H9 (cell line): ENCODE results near the gene PLPP1. TPM values are rescaled to one million over a fixed set of nuclear protein-coding genes. Genes with fewer than 3 reads are reported as not detected.

Experiments
- DNase-seq: peaks from one replicate; pipeline ENCODE4 v3.0.0-alpha.2; 2017
- H2AFZ ChIP-seq: one replicate; pipeline ENCODE4 v1.6.1; 2013; ENCODE audit warnings: mild to moderate bottlenecking, low read length, control low read depth, moderate library complexity
- H2AK5ac ChIP-seq: 2 replicates; pipeline ENCODE4 v1.6.1; 2013; ENCODE audit warnings: low read length, control low read depth, mixed read lengths; ENCODE audit not compliant: insufficient read length
- H2BK120ac ChIP-seq: one replicate; pipeline ENCODE4 v1.6.1; 2013; ENCODE audit warnings: low read depth, mild to moderate bottlenecking, low read length, control low read depth, inconsistent platforms; ENCODE audit not compliant: poor library complexity, severe bottlenecking
- H2BK12ac ChIP-seq: 2 replicates; pipeline ENCODE4 v1.6.1; 2013; ENCODE audit warnings: low read length, control low read depth, mixed read lengths, low read depth; ENCODE audit not compliant: insufficient read length
- H2BK15ac ChIP-seq: 2 replicates; pipeline ENCODE4 v1.6.1; 2013; ENCODE audit warnings: low read depth, low read length, control low read depth
- H2BK20ac ChIP-seq: one replicate; pipeline ENCODE4 v1.6.1; 2013; ENCODE audit warnings: low read depth, mild to moderate bottlenecking, low read length, control low read depth, inconsistent platforms; ENCODE audit not compliant: poor library complexity, severe bottlenecking
- H2BK5ac ChIP-seq: 2 replicates; pipeline ENCODE4 v1.6.1; 2013; ENCODE audit warnings: low read length, control low read depth, mixed read lengths; ENCODE audit not compliant: insufficient read length
- H3K14ac ChIP-seq: 2 replicates; pipeline ENCODE4 v1.6.1; 2013; ENCODE audit warnings: low read length, control low read depth; ENCODE audit not compliant: insufficient read depth
- H3K18ac ChIP-seq: 2 replicates; pipeline ENCODE4 v1.6.1; 2013; ENCODE audit warnings: low read depth, mild to moderate bottlenecking, mixed read lengths, low read length, control low read depth; ENCODE audit not compliant: insufficient read length
- H3K23ac ChIP-seq: 2 replicates; pipeline ENCODE4 v1.6.1; 2013; ENCODE audit warnings: low read length, control low read depth, mixed read lengths, low read depth; ENCODE audit not compliant: insufficient read length
- H3K23me2 ChIP-seq: 2 replicates; pipeline ENCODE4 v1.6.1; 2013; ENCODE audit warnings: low read depth, mild to moderate bottlenecking, mixed read lengths, low read length, control low read depth; ENCODE audit not compliant: insufficient read length, poor library complexity, severe bottlenecking
- H3K27ac ChIP-seq: 2 replicates; pipeline ENCODE4 v1.5.1; 2013; ENCODE audit warnings: low read length, control low read depth, mixed read lengths, low read depth; ENCODE audit not compliant: insufficient read length
- H3K27me3 ChIP-seq: 2 replicates; pipeline ENCODE4 v1.6.1; 2013; ENCODE audit warnings: low read length, control low read depth, inconsistent platforms; ENCODE audit not compliant: insufficient read depth
- H3K4ac ChIP-seq: 2 replicates; pipeline ENCODE4 v1.6.1; 2013; ENCODE audit warnings: low read depth, mild to moderate bottlenecking, control low read depth, inconsistent platforms, low read length, moderate library complexity
- H3K4me1 ChIP-seq: 2 replicates; pipeline ENCODE4 v1.6.1; 2013; ENCODE audit warnings: low read length, control low read depth, inconsistent platforms; ENCODE audit not compliant: insufficient read depth
- H3K4me2 ChIP-seq: 2 replicates; pipeline ENCODE4 v1.6.1; 2013; ENCODE audit warnings: low read length, control low read depth, mixed read lengths; ENCODE audit not compliant: insufficient read length, insufficient read depth
- H3K56ac ChIP-seq: 2 replicates; pipeline ENCODE4 v1.6.1; 2013; ENCODE audit warnings: low read depth, mild to moderate bottlenecking, mixed read lengths, low read length, control low read depth; ENCODE audit not compliant: insufficient read length
- H3K79me1 ChIP-seq: 2 replicates; pipeline ENCODE4 v1.6.1; 2013; ENCODE audit warnings: low read depth, mild to moderate bottlenecking, moderate library complexity, low read length, control low read depth, inconsistent platforms; ENCODE audit not compliant: insufficient read depth, poor library complexity, severe bottlenecking
- H3K79me2 ChIP-seq: 2 replicates; pipeline ENCODE4 v1.6.1; 2013; ENCODE audit warnings: low read length, control low read depth, inconsistent platforms; ENCODE audit not compliant: insufficient read depth
- H3K9ac ChIP-seq: 2 replicates; pipeline ENCODE4 v1.6.1; 2013; ENCODE audit warnings: low read length, control low read depth, mixed read lengths; ENCODE audit not compliant: insufficient read length; ENCODE audit errors: extremely low read depth
- H3K9me3 ChIP-seq: one replicate; pipeline ENCODE4 v1.6.1; 2013; ENCODE audit warnings: low read depth, low read length, inconsistent platforms; ENCODE audit not compliant: control insufficient read depth
- H3T11ph ChIP-seq: one replicate; pipeline ENCODE4 v1.6.1; 2013; ENCODE audit warnings: mild to moderate bottlenecking, low read length, control low read depth, inconsistent platforms
- H4K20me1 ChIP-seq: one replicate; pipeline ENCODE4 v1.6.1; 2013; ENCODE audit not compliant: control insufficient read depth, insufficient read length, insufficient read depth
- H4K5ac ChIP-seq: 2 replicates; pipeline ENCODE4 v1.6.1; 2013; ENCODE audit warnings: low read depth, mild to moderate bottlenecking, mixed read lengths, low read length, control low read depth; ENCODE audit not compliant: insufficient read length
- H4K8ac ChIP-seq: replicated peaks from 2 replicates; pipeline ENCODE4 v1.6.1; 2013; ENCODE audit warnings: low read length, control low read depth, mixed read lengths, low read depth; ENCODE audit not compliant: insufficient read length
- H4K91ac ChIP-seq: 2 replicates; pipeline ENCODE4 v1.6.1; 2013; ENCODE audit warnings: low read depth, mild to moderate bottlenecking, moderate library complexity, mixed read lengths, low read length, control low read depth; ENCODE audit not compliant: insufficient read length
- H3K27ac Mint-ChIP-seq, 3 experiments: 2 replicates in 2 of 3; 3 replicates in 1 of 3; pipeline ENCODE4 v1.8.0; 2020 to 2021; ENCODE audit warnings: mixed read lengths in 3 of 3, mild to moderate bottlenecking in 1 of 3, moderate library complexity in 1 of 3
- H3K27me3 Mint-ChIP-seq: 2 replicates; pipeline ENCODE4 v1.8.0; 2021; ENCODE audit warnings: low read depth, mild to moderate bottlenecking, moderate library complexity, mixed read lengths
- H3K36me3 Mint-ChIP-seq, 3 experiments: 2 replicates in 2 of 3; 3 replicates in 1 of 3; pipeline ENCODE4 v1.8.0; 2020 to 2021; ENCODE audit warnings: low read depth in 3 of 3, mixed read lengths in 3 of 3; ENCODE audit not compliant: insufficient read depth in 1 of 3
- H3K4me1 Mint-ChIP-seq, 2 experiments: 2 replicates each; pipeline ENCODE4 v1.8.0; 2020; ENCODE audit warnings: mixed read lengths in 2 of 2
- H3K4me3 Mint-ChIP-seq, 2 experiments: 2 replicates in 1 of 2; 3 replicates in 1 of 2; pipeline ENCODE4 v1.8.0; 2020 to 2021; ENCODE audit warnings: mild to moderate bottlenecking in 2 of 2, mixed read lengths in 2 of 2, moderate library complexity in 1 of 2
- H3K9me3 Mint-ChIP-seq, 2 experiments: 2 replicates in 1 of 2; 3 replicates in 1 of 2; pipeline ENCODE4 v1.8.0; 2020; ENCODE audit warnings: mild to moderate bottlenecking in 2 of 2, mixed read lengths in 2 of 2, moderate library complexity in 1 of 2
- CTCF ChIP-seq: fragments of 200-600 bp; sonication (generic); conservative IDR thresholded peaks from 3 replicates; pipeline ENCODE4 v1.8.0; 2021; ENCODE audit warnings: antibody characterized with exemption, mild to moderate bottlenecking
- WGBS: extraction: QIAGEN DNeasy Blood & Tissue Kit; methylation state at CpG from one replicate; pipeline ENCODE4 v1.1.7; 2013; ENCODE audit warnings: missing lambda C conversion rate, low lambda C conversion rate, mixed read lengths; ENCODE audit not compliant: insufficient read length; ENCODE audit errors: extremely low coverage; 5-methylcytosine and 5-hydroxymethylcytosine counted together
- total RNA-seq: library from RNA; stranded (reverse); gene quantifications from 2 replicates; pipeline ENCODE4 v1.2.1, GENCODE V29; 2021

Gene PLPP1
- total RNA-seq, 1 experiment from 2014 or later: 85.9 TPM

DNA sequence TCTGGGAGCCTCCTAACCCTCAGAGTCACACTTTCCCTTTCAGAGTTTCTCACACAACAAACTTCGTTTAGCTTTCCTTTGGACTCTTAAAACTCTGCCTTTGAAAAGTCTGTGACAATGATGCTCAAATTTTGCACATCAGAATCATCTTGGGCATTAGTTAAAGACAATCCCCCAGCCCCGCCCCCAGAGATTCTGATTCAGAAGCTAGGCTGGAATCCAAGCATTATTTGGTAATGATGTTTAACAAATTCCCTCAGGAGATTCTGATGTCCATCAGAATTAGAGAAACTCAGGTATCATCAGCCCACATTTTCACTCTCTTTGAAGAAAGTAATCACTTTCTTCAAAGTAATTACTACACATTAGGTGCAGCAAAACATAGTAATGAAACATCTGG, 9.6 kb upstream of the PLPP1 start:
- Histone ChIP-seq H3K4me1 (no peaks in the 10 kb centered on the region), H3K4ac (no peak overlapping the region), H3K27me3 (no peaks in the 10 kb centered on the region; the same call in 1 of the 2 replicates), H2BK20ac (no peak overlapping the region), H3K23me2 (no peaks in the 10 kb centered on the region), H4K5ac (no peak overlapping the region), H2AFZ (no peak overlapping the region), H3K9ac (no peak overlapping the region), H3K14ac (no peak overlapping the region), H4K91ac (no peak overlapping the region), H2BK120ac (no peak overlapping the region), H3K27ac (no peak overlapping the region), H3K79me1 (no peaks in the 10 kb centered on the region), H4K20me1 (no peaks in the 10 kb centered on the region), H3K4me2 (no peak overlapping the region), H2BK12ac (no peak overlapping the region), H2AK5ac (no peak overlapping the region), H2BK15ac (no peak overlapping the region), H3K23ac (no peak overlapping the region), H3K18ac (no peak overlapping the region), H3T11ph (no peak overlapping the region), H4K8ac (no peak overlapping the region), H2BK5ac (no peak overlapping the region), H3K9me3 (no peaks in the 10 kb centered on the region), H3K79me2 (no peaks in the 10 kb centered on the region), H3K56ac (no peak overlapping the region)
- Mint-ChIP-seq H3K27me3 (no peaks in the 10 kb centered on the region), H3K4me1 (peaks cover 21 to 29% of the 10 kb centered on the region in 2 experiments), H3K36me3 (no peaks in the 10 kb centered on the region), H3K27ac (no peak overlapping the region), H3K9me3 (no peaks in the 10 kb centered on the region), H3K4me3 (no peak overlapping the region)
- no peak for TF ChIP-seq CTCF
- WGBS: no CpG with 5 or more reads among the region's 2 CpGs
- DNase-seq: no peak
